Liver (tissue), 9 donors: ENCODE results near the gene ENTPD8. TPM values are rescaled to one million over a fixed set of nuclear protein-coding genes. Genes with fewer than 3 reads are reported as not detected.

ENCODE experiments used
- DNase-seq: peaks from one replicate; pipeline ENCODE4 v3.0.0-alpha.2; 2017; ENCODE audit warnings: low spot score
- H3K27ac ChIP-seq, 2 donors: one replicate each; pipeline ENCODE4 v1.7.0; 2013; ENCODE audit warnings: inconsistent platforms in 2 of 2, low read length in 2 of 2, control low read depth in 1 of 2, low read depth in 1 of 2, mild to moderate bottlenecking in 1 of 2
- H3K27me3 ChIP-seq, 4 donors: one replicate each; pipeline versions ENCODE4 v1.6.1 to v1.7.0; 2013; ENCODE audit warnings: low read length in 3 of 4, inconsistent platforms in 1 of 4, mild to moderate bottlenecking in 1 of 4, moderate library complexity in 1 of 4; ENCODE audit not compliant: control insufficient read depth in 4 of 4, insufficient read depth in 4 of 4
- H3K36me3 ChIP-seq, 4 donors: one replicate each; pipeline versions ENCODE4 v1.6.1 to v1.7.0; 2013; ENCODE audit warnings: low read length in 3 of 4, mild to moderate bottlenecking in 3 of 4, low read depth in 1 of 4, moderate library complexity in 1 of 4; ENCODE audit not compliant: control insufficient read depth in 4 of 4, insufficient read depth in 3 of 4
- H3K4me1 ChIP-seq, 4 donors: one replicate each; pipeline versions ENCODE4 v1.6.1 to v1.7.0; 2013; ENCODE audit warnings: low read length in 3 of 4, mild to moderate bottlenecking in 3 of 4, moderate library complexity in 1 of 4; ENCODE audit not compliant: control insufficient read depth in 4 of 4, insufficient read depth in 4 of 4
- H3K4me3 ChIP-seq, 3 donors: one replicate each; pipeline versions ENCODE4 v1.6.1 to v1.7.0; 2013; ENCODE audit warnings: low read length in 3 of 3, control low read depth in 1 of 3, low read depth in 1 of 3, mild to moderate bottlenecking in 1 of 3
- H3K9ac ChIP-seq, 2 donors: one replicate each; pipeline ENCODE4 v1.7.0; 2013; ENCODE audit warnings: low read length in 2 of 2, mild to moderate bottlenecking in 2 of 2, moderate library complexity in 2 of 2, control low read depth in 1 of 2, low read depth in 1 of 2
- H3K9me3 ChIP-seq, 4 donors: one replicate each; pipeline versions ENCODE4 v1.6.1 to v1.7.0; 2013; ENCODE audit warnings: low read length in 3 of 4; ENCODE audit not compliant: control insufficient read depth in 4 of 4
- ATF3 ChIP-seq: IDR thresholded peaks from 2 replicates; pipeline ENCODE4 v1.6.1; 2016; ENCODE audit warnings: antibody characterized with exemption
- CTCF ChIP-seq: fragments of 150-350 bp; IDR thresholded peaks from 2 replicates; pipeline ENCODE4 v1.5.1; 2017; ENCODE audit warnings: improper control_type of control experiment, low read depth, low read length; ENCODE audit not compliant: missing input control
- EGR1 ChIP-seq, 2 donors: IDR thresholded peaks; 2 replicates each; pipeline ENCODE4 v1.6.1; 2016 to 2018; ENCODE audit warnings: antibody characterized with exemption in 2 of 2, low read depth in 2 of 2
- FOXA1 ChIP-seq: IDR thresholded peaks from 2 replicates; pipeline ENCODE4 v1.6.1; 2016; ENCODE audit warnings: antibody characterized with exemption
- FOXA2 ChIP-seq: IDR thresholded peaks from 2 replicates; pipeline ENCODE4 v1.6.1; 2016; ENCODE audit warnings: antibody characterized with exemption
- GABPA ChIP-seq, 2 donors: IDR thresholded peaks in 1 of 2; conservative IDR thresholded peaks in 1 of 2; 2 replicates each; pipeline ENCODE4 v1.6.1; 2016; ENCODE audit warnings: antibody characterized with exemption in 2 of 2, mild to moderate bottlenecking in 1 of 2, moderate library complexity in 1 of 2
- HNF4A ChIP-seq, 2 donors: conservative IDR thresholded peaks; 2 replicates each; pipeline ENCODE4 v1.6.1; 2016; ENCODE audit warnings: antibody characterized with exemption in 2 of 2, mild to moderate bottlenecking in 2 of 2
- HNF4G ChIP-seq: IDR thresholded peaks from 2 replicates; pipeline ENCODE4 v1.6.1; 2016; ENCODE audit warnings: antibody characterized with exemption
- JUND ChIP-seq, 2 donors: IDR thresholded peaks; 2 replicates each; pipeline ENCODE4 v1.6.1; 2016; ENCODE audit warnings: antibody characterized with exemption in 2 of 2
- MAX ChIP-seq: IDR thresholded peaks from 2 replicates; pipeline ENCODE4 v1.6.1; 2016; ENCODE audit warnings: antibody characterized with exemption
- NR2F2 ChIP-seq: IDR thresholded peaks from 2 replicates; pipeline ENCODE4 v1.6.1; 2016; ENCODE audit warnings: antibody characterized with exemption
- RAD21 ChIP-seq, 2 donors: IDR thresholded peaks; 2 replicates each; pipeline ENCODE4 v1.6.1; 2016; ENCODE audit warnings: antibody characterized with exemption in 2 of 2, mild to moderate bottlenecking in 2 of 2
- REST ChIP-seq: IDR thresholded peaks from 2 replicates; pipeline ENCODE4 v1.6.1; 2016; ENCODE audit warnings: antibody characterized with exemption, mild to moderate bottlenecking
- RXRA ChIP-seq, 2 donors: IDR thresholded peaks; 2 replicates each; pipeline ENCODE4 v1.6.1; 2017 to 2018; ENCODE audit warnings: antibody characterized with exemption in 2 of 2, mild to moderate bottlenecking in 1 of 2
- SP1 ChIP-seq: IDR thresholded peaks from 2 replicates; pipeline ENCODE4 v1.6.1; 2018; ENCODE audit warnings: antibody characterized with exemption, mild to moderate bottlenecking
- TAF1 ChIP-seq: conservative IDR thresholded peaks from 2 replicates; pipeline ENCODE4 v1.6.1; 2016; ENCODE audit warnings: antibody characterized with exemption, mild to moderate bottlenecking
- YY1 ChIP-seq: IDR thresholded peaks from 2 replicates; pipeline ENCODE4 v1.6.1; 2016; ENCODE audit warnings: antibody characterized with exemption, mild to moderate bottlenecking
- ZBTB33 ChIP-seq: IDR thresholded peaks from 2 replicates; pipeline ENCODE4 v1.6.1; 2016; ENCODE audit warnings: antibody characterized with exemption
- WGBS: extraction: QIAGEN DNeasy Blood & Tissue Kit; methylation state at CpG from one replicate; pipeline ENCODE4 v1.1.7; 2013; 5-methylcytosine and 5-hydroxymethylcytosine counted together
- polyA plus RNA-seq, 2 donors: library from polyadenylated mRNA; stranded (reverse) in 1 of 2; unstranded in 1 of 2; fragments of 200-250 nt in 1 of 2; fragments of >200 nt in 1 of 2; fragmentation: Nextera tagmentation in 1 of 2; extraction: Ambion mirVana in 1 of 2; gene quantifications; one replicate each; pipeline versions ENCODE4 v1.2.1 to v1.2.3, GENCODE V29; 2013 to 2015
- total RNA-seq, 2 donors: library from RNA; depleted of rRNA; stranded (reverse); fragments of >200 nt; gene quantifications; one replicate each; pipeline ENCODE4 v1.2.3, GENCODE V29; 2014
- donor health status: healthy.
- donor health status: healthy.
- donor health status: healthy.
- donor health status: healthy.
- donor health status: healthy.

Gene ENTPD8
- total and polyA plus RNA-seq, 4 donors, result 1.6 to 6.2 (median 4.9) TPM

GRCh38 chr9:137392232-137393007 lies 48.7 kb downstream of the ENTPD8 start:
- TF ChIP-seq ATF3, result no peak
- no peak for TF ChIP-seq HNF4A (conservative IDR thresholded peaks at IDR 0.05)
- TF ChIP-seq RXRA (IDR thresholded peaks at IDR 0.05), result no peak
- no peak for TF ChIP-seq REST
- TF ChIP-seq FOXA2, result no peak
- TF ChIP-seq GABPA (IDR thresholded peaks at IDR 0.05 in 1 of 2, conservative IDR thresholded peaks at IDR 0.05 in 1 of 2), result no peak
- TF ChIP-seq EGR1 (IDR thresholded peaks at IDR 0.05; ENCODE audit: low read depth in 2 of 2), result no peak
- no peak for TF ChIP-seq HNF4G
- no peak for TF ChIP-seq YY1
- no peak for TF ChIP-seq FOXA1
- no peak for TF ChIP-seq JUND (IDR thresholded peaks at IDR 0.05)
- TF ChIP-seq CTCF, result no peak
- no peak for TF ChIP-seq NR2F2
- no peak for TF ChIP-seq RAD21 (IDR thresholded peaks at IDR 0.05)
- no peak for TF ChIP-seq SP1
- TF ChIP-seq ZBTB33, result no peak
- no peak for TF ChIP-seq MAX
- no peak for TF ChIP-seq TAF1
- peaks cover 0 to 5% (median 1%) of the 10 kb centered on the region in 4 donors for H3K36me3 ChIP-seq
- 97% methylated on average over 23 of the region's 23 CpGs for WGBS

More at GRCh38 chr9:137392232-137393007, 48.7 kb downstream of the ENTPD8 start:
- DNase-seq, result no peak
- Histone ChIP-seq H3K9me3 (no peaks in the 10 kb centered on the region), H3K9ac (no peak overlapping the region), H3K27ac (no peak overlapping the region), H3K27me3 (no peaks in the 10 kb centered on the region), H3K4me3 (no peak overlapping the region), H3K4me1 (peaks cover 3 to 8% (median 5%) of the 10 kb centered on the region in 4 donors)
